ENCODE measurements around the gene OVCH2.
"Not testable (repeated sequence)": the region's sequence is repeated elsewhere in the genome, so short reads cannot be mapped to it uniquely, and the experiment has no call there.

Gene OVCH2, protein sequence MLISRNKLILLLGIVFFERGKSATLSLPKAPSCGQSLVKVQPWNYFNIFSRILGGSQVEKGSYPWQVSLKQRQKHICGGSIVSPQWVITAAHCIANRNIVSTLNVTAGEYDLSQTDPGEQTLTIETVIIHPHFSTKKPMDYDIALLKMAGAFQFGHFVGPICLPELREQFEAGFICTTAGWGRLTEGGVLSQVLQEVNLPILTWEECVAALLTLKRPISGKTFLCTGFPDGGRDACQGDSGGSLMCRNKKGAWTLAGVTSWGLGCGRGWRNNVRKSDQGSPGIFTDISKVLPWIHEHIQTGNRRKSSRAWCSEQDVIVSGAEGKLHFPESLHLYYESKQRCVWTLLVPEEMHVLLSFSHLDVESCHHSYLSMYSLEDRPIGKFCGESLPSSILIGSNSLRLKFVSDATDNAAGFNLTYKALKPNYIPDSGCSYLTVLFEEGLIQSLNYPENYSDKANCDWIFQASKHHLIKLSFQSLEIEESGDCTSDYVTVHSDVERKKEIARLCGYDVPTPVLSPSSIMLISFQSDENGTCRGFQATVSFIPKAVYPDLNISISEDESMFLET

DNA sequence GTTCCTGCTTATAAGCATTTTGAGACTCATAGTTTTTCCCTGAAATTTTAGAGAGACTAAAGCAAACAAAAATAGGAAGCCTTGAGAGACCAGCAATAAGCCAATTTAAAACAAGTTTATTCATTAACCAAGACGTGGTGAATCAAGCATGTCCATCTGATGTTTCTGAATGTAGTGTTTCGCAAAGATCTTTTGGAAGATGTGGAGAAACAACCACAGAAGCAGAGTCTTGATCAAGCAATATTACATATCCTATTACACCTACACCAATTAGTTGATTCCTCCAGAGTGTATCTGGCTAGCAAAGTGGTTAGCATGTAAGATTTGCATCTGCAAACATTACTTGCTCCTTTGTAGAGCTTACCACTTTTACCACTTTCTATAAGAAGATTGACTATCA lies at the start of gene OVCH2:
Gene OVCH2 (minus strand): TSS at position 101 of the 400 bp plus-strand sequence. CDS start 83 bp downstream, at position 18.
- no peak for DNase-seq

DNA sequence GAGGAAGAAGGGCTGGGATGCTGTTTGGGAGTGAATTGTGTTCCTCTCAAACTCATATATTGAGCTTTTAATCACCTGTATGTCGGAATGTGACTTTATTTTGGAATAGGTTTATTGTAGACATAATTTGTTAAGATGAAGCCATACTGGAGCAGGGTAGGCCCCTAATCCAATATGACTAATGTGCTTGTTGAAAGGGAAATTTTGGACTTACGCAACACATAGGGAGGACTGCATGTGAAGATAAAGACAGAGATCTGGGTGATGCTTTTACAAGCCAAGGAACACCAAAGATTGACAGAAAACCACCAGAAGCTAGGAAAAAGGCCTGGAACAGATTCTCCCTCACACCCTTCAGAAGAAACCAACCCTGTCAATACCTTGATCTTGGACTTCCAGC lies 43.2 kb upstream of the OVCH2 start:
- no peak for DNase-seq

DNA sequence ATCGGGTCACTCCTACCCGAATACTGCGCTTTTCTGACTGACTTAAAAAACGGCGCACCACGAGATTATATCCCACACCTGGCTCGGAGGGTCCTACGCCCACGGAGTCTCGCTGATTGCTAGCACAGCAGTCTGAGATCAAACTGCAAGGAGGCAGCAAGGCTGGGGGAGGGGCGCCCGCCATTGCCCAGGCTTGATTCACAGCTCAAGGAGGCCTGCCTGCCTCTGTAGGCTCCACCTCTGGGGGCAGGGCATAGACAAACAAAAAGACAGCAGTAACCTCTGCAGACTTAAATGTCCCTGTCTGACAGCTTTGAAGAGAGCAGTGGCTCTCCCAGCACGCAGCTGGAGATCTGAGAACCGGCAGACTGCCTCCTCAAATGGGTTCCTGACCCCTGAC lies 28.5 kb upstream of the OVCH2 start:
- DNase-seq: not testable (repeated sequence)

DNA sequence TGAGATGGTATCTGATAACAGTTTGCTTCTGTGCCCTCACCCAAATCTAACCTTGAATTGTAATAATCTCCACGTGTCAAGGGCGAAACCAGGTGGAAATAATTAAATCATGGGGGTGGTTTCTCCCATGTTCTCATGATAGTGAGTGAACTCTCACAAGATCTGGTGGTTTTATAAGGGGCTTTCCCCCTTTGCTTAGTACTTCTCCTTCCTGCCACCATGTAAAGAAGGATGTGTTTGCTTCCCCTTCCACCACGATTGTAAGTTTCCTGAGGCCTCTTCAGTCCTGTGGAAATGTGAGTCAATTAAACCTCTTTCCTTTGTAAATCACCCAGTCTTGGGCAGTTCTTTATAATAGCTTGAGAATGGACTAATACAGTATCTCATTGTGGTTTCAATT lies 8.5 kb upstream of the OVCH2 start:
- DNase-seq: no peak

DNA sequence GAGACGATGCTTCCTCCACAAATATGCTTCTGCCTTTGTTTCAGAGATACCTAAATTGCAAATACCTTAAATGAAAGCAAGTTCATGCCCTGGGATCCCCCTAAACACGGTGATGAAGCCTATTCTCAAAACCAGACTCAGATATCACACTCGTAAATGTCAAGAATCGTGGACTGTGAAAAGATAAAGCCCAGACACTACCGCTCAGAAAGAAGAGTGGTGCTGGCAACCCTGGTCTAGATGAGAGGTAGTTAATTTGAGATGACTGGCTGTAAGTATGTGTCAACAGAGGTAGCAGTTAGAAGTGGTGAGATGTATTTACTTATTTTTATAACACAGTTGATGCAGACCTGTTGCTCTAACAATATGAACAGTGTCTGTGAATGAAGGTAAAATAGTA lies 2.5 kb downstream of the OVCH2 start:
- no peak for DNase-seq

DNA sequence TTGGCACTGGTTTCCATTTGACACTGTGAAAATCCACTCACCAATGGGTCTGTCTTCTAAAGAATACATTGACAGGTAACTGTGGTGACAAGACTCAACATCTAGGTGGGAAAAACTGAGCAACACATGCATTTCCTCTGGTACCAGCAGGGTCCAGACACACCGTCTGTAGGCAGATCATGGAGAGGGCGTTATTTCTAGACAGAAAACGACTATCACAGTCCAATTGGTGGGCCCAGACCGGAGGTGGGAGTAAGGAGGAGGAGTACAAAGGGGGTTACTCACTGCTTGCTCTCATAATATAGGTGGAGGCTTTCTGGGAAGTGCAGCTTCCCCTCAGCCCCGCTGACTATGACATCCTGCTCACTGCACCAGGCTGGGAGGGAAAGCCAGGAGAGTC lies 9.9 kb downstream of the OVCH2 start:
- DNase-seq: no peak

DNA sequence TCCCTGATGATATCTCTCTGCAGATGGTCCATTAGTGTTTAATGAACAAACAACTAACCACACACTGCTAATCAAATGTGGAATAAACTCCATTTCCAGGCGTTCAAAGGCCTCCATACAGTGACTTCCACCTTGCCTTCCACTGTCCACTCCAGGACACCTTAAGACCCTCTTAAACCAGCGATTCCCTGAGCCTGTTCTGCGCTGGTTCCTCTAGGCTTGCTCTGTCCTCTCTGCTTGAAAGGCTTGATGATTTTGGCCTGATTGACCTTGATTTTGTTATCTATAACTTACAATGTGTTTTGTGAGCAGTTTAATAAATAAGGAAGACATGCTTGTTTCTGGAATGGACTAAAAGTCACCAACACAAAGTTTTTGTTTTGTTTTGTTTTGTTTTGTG lies 12.0 kb downstream of the OVCH2 start:
- no peak for DNase-seq

DNA sequence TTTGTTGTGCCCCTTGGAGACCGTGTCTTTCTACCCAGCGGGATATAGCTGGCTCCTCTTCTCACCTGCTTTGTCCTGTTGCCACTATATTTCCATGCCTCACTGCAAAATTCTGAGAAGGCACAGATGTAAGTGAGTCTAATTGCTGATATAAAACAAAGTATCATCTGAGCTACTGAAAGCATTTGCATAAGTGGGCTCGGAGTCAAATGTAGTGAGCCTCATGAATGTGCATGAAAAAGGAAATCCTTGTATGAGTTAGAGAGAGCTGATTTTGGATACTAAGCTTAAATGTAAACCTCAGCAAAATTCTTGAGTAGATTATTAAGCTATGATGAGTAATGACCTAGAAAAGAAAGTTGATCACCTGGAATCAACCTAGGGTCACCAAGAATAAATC lies 13.9 kb downstream of the OVCH2 start:
- no peak for DNase-seq

DNA sequence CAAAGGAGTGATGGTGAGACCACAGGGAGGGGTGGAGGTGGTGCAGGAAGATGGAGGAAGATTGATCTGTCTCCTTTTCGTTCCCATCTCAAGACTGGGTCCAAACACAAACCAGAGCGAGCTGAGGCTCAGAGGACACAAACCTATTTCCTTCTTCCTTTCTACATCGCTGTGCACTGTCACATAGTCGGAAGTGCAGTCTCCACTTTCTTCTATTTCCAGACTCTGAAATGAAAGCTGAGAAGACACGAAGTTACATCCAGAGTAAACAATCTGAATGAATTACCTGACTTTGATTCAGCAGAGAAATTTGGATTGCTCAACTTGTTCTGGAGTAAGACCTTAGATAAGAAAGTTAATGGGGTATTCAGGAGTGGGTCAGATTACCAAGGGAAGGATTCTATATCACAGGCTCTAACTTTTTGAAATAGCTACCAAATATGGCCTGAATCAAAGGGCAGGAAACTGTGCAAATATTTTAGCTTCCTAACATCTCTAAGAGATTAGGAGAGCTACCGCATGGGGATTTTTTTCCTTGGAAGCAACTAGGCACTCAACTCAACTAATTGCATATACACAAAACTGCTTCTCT lies 14.4 kb downstream of the OVCH2 start:
- DNase-seq: no peak

DNA sequence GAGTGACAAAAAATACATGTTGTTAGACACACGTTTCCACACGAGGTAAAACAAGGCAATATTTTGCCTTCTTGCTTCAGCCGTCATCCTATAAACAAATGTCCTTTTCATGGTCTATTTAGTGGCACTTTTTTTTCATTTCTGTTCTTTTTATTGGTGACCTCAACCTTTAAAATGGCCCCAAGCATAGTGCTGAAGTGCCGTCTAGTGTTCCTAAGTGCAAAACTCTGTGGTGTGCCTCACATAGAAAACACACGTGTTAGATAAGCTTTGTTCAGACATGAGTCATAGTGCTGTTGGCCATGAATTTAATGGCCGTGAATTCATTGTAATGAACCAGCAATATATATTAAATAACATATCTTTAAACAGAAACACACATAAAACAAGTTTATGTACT lies 15.6 kb downstream of the OVCH2 start:
- no peak for DNase-seq

DNA sequence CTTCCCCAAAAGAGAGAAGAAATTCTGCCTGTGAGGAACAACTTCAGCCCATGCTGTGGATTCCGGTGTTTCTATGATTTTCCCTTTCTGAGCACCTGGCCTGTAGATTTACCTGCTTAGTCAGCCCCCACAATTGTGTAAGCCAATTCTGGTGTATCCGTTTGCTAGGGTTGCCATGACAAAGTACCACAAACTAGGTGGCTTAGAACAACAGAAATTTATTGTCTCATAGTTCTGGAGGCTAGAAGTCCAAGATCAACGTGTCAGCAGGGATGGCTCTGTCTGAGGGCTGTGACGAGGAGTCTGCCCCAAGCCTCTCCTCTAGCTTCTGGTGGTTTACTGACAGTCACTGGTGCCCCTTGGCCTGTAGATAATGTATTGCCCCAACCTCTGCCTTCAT lies 17.0 kb downstream of the OVCH2 start:
- no peak for DNase-seq

DNA sequence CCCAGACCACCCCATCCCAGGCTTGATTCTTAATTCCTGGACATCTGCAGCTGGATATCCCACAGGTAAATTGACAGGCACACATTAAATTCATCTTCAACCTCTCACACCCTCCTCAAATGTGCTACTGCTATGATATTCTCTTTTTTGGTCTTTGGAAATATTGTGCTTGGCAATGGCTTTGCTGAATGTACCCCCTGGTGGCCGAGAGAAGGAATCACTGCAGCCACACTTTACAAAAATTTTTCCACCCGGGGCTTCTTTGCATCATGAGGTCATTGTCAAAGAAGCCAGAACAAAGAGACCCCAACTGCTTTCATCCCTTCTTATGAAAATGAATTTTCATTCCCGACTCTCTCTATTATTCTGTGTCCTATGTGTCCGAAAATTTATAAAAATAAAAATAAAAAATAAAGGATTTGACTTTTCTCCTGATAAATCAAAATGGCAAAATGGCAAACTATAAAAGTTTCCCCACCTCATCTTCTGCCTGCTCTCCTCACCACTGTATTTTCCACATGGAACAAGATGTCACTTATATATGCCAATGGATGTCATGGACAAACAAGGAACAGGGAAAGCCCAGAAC lies 17.9 kb downstream of the OVCH2 start:
- DNase-seq: no peak

DNA sequence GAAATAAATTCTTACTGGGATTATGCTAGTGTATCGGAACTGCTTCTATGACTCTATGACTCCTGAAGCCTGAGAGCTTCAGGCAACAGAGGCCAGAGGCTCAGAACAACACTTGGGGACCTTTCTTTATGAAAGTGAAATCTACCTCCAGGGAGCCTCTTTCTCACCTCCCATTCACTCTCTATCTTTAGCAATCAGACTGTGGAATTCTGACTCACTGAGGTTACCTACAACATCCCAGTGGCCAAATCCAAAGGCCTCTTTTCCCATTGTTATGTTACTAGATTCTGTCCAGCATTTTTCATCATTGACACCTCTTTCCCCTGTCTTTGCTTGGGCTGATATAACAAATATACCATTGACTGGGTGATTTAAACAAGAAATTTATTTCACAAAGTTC lies 18.9 kb downstream of the OVCH2 start:
- no peak for DNase-seq

DNA sequence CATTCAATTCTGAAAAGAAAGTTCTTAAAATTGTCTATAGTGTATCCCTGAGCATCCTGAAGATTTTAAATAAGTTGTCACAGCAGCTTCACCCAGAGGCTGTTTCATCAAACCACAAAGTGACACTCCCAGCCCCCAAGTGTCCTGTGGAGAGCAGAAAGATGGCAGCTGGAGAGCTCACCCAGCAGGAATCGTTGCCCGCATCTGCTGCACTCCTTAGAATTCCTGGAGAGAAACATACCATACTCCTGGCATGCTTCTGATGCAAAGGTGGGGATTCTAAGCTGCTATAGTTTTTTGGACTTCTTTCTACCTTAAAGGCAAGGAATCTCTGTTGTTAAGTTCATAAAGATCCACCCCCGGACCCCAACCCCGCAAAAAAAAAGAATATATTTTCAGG lies 19.5 kb downstream of the OVCH2 start:
- no peak for DNase-seq

DNA sequence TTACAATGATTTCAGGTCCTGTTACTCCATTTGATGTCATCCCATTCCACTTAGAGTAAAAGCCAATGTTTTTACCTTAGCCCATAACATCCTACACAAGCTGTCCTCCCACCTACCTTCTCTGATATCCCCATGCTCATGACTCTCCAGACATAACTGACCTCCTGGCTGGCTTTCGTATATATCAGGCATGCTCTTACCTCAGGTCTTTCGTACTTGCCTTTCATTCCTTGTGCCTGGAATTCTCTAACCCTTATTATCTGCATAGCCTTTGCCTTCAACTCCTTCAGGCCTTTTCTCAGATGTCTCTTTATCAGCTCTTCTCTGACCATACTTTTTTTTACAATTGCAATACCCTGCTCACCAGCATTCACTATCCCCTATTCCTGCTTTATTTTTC lies 22.7 kb downstream of the OVCH2 start:
- DNase-seq: no peak

DNA sequence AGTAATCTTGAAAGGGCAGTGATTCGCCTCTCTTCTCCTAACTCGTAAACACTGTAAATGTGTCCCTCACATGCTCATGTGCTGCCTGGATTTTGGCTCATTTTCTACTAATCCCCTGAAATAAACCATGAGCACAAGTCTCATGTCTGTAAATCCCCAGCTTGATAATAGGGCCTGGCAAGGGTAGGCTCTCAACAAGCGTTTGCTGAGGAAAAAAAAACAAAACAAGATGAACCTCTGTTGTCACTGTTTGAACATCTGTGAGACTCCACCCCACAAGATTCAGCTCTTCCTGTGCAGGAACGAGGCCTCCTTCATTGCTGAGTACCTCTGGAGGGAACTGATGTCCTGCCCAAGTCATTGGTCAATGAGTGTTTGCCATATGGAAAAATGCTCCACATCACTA lies 28.5 kb downstream of the OVCH2 start:
- no peak for DNase-seq

DNA sequence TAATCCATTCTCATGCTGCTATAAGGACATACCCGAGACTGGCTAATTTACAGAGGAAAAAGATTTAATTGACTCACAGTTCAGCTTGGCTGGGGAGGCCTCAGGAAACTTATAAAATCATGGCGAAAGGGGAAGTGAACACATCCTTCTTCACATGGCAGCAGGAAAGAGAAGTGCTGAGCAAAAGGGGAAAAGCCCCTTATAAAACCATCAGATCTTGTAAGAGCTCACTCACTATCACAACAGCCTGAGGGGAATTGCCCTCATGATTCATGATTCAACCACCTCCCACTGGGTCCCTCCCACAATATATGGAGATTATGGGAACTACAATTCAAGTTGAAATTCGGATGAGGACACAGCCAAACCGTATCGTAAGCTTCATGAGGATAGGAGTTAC lies 29.2 kb downstream of the OVCH2 start:
- DNase-seq: no peak

DNA sequence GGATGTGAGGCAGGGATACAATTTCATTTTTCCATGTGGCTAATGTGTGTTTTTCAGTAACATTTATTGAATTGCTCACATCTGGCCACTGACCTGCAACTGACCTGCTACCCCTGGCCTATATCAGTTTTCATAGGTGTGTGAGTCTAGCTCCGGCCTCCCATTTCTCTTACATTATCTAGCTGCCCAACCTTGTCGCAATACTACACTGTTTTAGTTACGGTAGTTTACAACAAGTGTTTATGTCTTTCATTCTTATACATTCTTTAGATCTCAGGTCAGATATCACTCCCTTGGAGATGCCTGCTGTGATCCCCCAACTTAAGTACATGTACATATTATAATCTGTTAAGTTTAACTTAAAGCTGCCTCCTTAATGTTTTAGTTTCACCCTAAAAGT lies 30.6 kb downstream of the OVCH2 start:
- DNase-seq: no peak

DNA sequence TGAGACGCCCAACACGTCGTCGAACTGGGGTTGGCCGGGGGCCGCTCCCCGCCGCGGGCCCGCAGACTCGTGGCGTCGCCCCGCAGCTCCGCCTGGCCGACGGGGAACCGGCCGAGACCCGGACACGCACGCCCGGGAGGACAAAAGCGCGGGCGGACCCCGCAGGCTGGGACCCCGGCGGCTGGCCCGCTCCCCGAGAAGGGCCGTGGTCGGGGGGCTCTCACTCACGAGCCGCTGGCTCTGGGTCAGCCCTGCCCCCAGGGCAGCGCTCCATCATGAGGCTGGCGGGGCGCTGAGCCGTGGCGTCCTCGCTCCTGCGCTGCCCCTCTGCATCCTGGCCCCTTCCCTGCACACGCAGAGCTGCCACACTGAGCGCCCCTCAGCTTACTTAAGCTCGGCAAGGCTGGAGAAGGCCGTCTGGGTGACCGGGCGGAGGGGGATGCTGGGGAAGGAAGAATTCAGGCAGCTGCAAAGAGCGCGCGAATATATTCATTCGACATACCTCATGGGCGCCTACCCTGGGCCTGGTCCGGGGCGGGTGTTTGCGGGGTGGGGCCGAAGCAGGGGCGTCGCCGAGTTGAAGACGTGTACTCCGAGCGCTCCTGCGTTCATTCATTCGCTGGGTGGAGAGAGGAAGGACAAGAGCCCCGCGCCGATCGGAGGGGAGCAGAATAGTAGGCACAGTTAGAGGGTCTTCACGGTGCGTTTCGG lies 32.4 kb downstream of the OVCH2 start:
- no peak for DNase-seq

DNA sequence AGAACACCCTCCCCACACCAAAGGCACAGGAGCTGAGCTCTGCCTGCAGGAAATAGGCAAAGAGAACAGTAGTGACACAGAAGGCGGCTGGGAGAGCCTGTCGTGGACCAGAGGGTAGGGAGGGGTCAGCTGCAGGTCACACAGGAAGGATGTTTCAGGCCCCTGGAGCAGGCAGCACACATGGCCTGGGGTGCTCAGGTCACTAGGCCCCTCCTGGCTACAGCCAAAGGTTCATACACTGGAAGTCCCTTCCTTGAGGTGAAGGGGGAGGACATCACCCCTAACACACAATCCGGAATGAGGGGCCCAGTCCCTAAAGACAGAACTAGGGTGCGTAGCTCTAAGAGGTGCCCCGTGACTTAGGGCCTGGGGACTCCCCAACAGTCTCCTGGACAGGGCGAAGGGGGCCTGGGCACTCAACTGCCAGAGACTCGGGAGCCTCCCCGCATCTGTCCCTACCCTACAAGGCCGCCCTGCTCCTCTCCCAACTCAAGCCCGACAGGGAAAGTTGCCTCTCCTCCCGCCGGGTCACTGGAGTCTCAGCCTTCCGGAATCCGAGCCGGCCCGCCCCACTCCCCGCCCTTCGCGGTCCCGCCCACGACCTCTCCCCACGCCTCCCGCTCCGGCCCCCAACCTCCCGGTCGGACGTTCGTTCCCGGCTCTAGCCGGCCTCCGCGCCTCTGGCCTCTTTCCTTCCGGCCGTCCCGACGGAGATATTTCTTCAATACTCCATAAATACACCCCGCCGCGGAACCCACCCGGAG lies 33.1 kb downstream of the OVCH2 start, which contains the start of gene CYB5R2:
Gene CYB5R2 (minus strand): TSS at position 541 of the 764 bp plus-strand sequence. CDS start 675 bp downstream, outside the sequence.
- no peak for DNase-seq

DNA sequence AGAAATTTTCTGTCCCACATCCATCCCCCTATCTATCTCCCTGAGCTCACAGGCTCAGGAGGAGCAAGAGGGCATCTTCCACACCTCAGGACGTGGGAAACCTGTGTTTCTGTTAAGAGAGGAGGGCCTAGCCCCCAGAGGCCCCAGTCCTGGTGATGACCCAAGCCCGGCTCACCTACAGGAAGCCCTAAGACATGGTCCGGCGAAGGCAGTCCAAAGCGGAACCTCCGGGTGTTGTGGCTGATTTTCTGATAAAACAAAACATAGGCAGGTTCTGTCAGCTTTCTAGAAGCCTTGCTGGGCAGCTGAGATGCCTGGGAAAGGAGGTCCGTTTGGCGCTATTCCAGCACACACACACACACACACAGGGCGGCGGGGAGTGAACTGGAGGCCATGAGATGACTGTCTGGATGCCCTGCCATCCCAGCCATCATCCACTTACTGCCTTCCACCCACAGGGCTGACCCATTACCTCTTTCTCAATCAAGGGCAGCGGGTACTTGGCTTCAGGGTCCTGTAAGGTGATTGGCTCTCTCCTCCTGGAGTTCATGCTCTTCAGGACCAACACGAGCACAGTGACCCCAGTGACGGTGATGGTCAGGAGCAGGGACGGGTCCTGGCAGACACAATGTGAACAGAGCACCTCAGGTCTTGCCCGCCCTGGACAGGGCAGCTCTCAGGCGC lies 33.9 kb downstream of the OVCH2 start:
- DNase-seq: no peak
